HCT116 (cell line): ENCODE data around the gene THADA. TPM values are rescaled to one million over a fixed set of nuclear protein-coding genes. Genes with fewer than 3 reads are reported as not detected.
"Not testable (repeated sequence)": the region's sequence is repeated elsewhere in the genome, so short reads cannot be mapped to it uniquely, and the experiment has no call there.

Source experiments
- ATAC-seq: fragments of 200-7000 bp; cut with Tn5 transposase; 2 replicates; pipeline ENCODE4 v1.9.1; 2020; ENCODE audit warnings: mild to moderate bottlenecking, moderate library complexity
- BruUV-seq: library from RNA; stranded (reverse); fragments of 400-500 nt; replicated peaks from 2 replicates; lab custom pipeline; 2021; lab: Mats Ljungman, UMichigan
- CTCF ChIA-PET: fragments of 300-600 bp; sonication (Branson Sonifier 250); formaldehyde crosslinking; loops from one replicate; lab custom pipeline; 2021; ENCODE audit warnings: antibody characterized with exemption; lab: Charles Lee
- POLR2A ChIA-PET: fragments of 300-600, 350-600 bp; sonication (Branson Sonifier 250); formaldehyde crosslinking; loops from one replicate; lab custom pipeline; 2021; ENCODE audit warnings: antibody characterized with exemption; lab: Charles Lee
- RAD21 ChIA-PET, 2 experiments: fragments of 300-600 bp; sonication (Branson Sonifier 250); formaldehyde crosslinking; loops; one replicate each; lab custom pipeline; 2023; ENCODE audit warnings: low total read pairs in 2 of 2; ENCODE audit not compliant: uncharacterized antibody in 2 of 2, unreplicated experiment in 2 of 2, low non-redundant PET in 1 of 2; lab: Charles Lee
- DNase-seq: peaks from one replicate; pipeline ENCODE4 v3.0.0-alpha.2; 2010; ENCODE audit warnings: low read depth, low spot score
- H2AFZ ChIP-seq: fragments of 200-600 bp; shearing (Covaris generic), sonication (generic); 2 replicates; pipeline ENCODE4 v1.6.1; 2017; ENCODE audit warnings: low read depth, mixed run types, mixed read lengths, antibody characterized with exemption, low read length; ENCODE audit not compliant: poor library complexity, severe bottlenecking
- H3K27ac ChIP-seq: 2 replicates; pipeline ENCODE4 v1.5.1; 2012; ENCODE audit warnings: low read depth, low read length
- H3K27me3 ChIP-seq: fragments of 200-600 bp; sonication (generic); 2 replicates; pipeline ENCODE4 v1.6.1; 2016; ENCODE audit warnings: mixed run types, low read length, mixed read lengths; ENCODE audit not compliant: insufficient read depth
- H3K36me3 ChIP-seq, 2 experiments: fragments of 200-500 bp in 1 of 2; fragments of 200-600 bp in 1 of 2; sonication (Bioruptor generic) in 1 of 2; sonication (generic) in 1 of 2; 2 replicates each; pipeline versions ENCODE4 v1.5.1 to v1.6.1; 2014 to 2016; ENCODE audit warnings: low read length in 2 of 2, inconsistent platforms in 1 of 2, mixed read lengths in 1 of 2, mixed run types in 1 of 2; ENCODE audit not compliant: insufficient read depth in 2 of 2, control insufficient read depth in 1 of 2
- H3K4me1 ChIP-seq, 2 experiments: fragments of 200-600 bp in 1 of 2; sonication (generic) in 1 of 2; 2 replicates each; pipeline versions ENCODE4 v1.5.1 to v1.6.1; 2012 to 2017; ENCODE audit warnings: low read length in 2 of 2, inconsistent platforms in 1 of 2, mild to moderate bottlenecking in 1 of 2, mixed read lengths in 1 of 2, mixed run types in 1 of 2, moderate library complexity in 1 of 2; ENCODE audit not compliant: insufficient read depth in 2 of 2, control insufficient read depth in 1 of 2
- H3K4me2 ChIP-seq: fragments of 200-600 bp; sonication (generic); 2 replicates; pipeline ENCODE4 v1.6.1; 2017; ENCODE audit warnings: mixed run types, low read length, mixed read lengths
- H3K4me3 ChIP-seq, 2 experiments: fragments of 200-600 bp in 1 of 2; sonication (generic) in 1 of 2; replicated peaks in 1 of 2; 2 replicates each; pipeline ENCODE4 v1.5.1; 2011 to 2016; ENCODE audit warnings: low read length in 2 of 2, control low read depth in 1 of 2, low read depth in 1 of 2, mild to moderate bottlenecking in 1 of 2, mixed read lengths in 1 of 2, mixed run types in 1 of 2
- H3K79me2 ChIP-seq: fragments of 200-600 bp; sonication (generic); 2 replicates; pipeline ENCODE4 v1.6.1; 2017; ENCODE audit warnings: mild to moderate bottlenecking, mixed run types, low read length, moderate library complexity, mixed read lengths; ENCODE audit not compliant: insufficient read depth
- H3K9ac ChIP-seq: fragments of 200-600 bp; sonication (generic); 2 replicates; pipeline ENCODE4 v1.6.1; 2016; ENCODE audit warnings: low read length, mixed read lengths
- H3K9me2 ChIP-seq: fragments of 200-600 bp; sonication (generic), shearing (Covaris generic); 2 replicates; pipeline ENCODE4 v1.6.1; 2017; ENCODE audit warnings: mixed run types, mild to moderate bottlenecking, moderate library complexity; ENCODE audit not compliant: insufficient read depth
- H3K9me3 ChIP-seq, 2 experiments: fragments of 200-500 bp in 1 of 2; fragments of 200-600 bp in 1 of 2; sonication (Bioruptor generic) in 1 of 2; sonication (generic) in 1 of 2; 2 replicates each; pipeline ENCODE4 v1.6.1; 2014 to 2017; ENCODE audit warnings: low read length in 2 of 2, mixed read lengths in 2 of 2, inconsistent platforms in 1 of 2, low read depth in 1 of 2, mild to moderate bottlenecking in 1 of 2, mixed run types in 1 of 2, moderate library complexity in 1 of 2; ENCODE audit not compliant: control insufficient read depth in 1 of 2, insufficient read depth in 1 of 2
- H4K20me1 ChIP-seq: fragments of 200-600 bp; sonication (generic), shearing (Covaris generic); 2 replicates; pipeline ENCODE4 v1.6.1; 2017; ENCODE audit warnings: mixed run types, mild to moderate bottlenecking, moderate library complexity; ENCODE audit not compliant: insufficient read depth
- CBX3 ChIP-seq: IDR thresholded peaks from 2 replicates; pipeline ENCODE4 v1.6.1; 2012; ENCODE audit warnings: low read depth
- CEBPB ChIP-seq: IDR thresholded peaks from 2 replicates; pipeline ENCODE4 v1.6.1; 2012; ENCODE audit warnings: low read depth
- ELF1 ChIP-seq: IDR thresholded peaks from 2 replicates; pipeline ENCODE4 v1.6.1; 2012; ENCODE audit warnings: low read depth, borderline replicate concordance
- EZH2 ChIP-seq: fragments of 200-600 bp; sonication (generic); IDR thresholded peaks from 2 replicates; pipeline ENCODE4 v1.6.1; 2017; ENCODE audit warnings: antibody characterized with exemption, mixed run types
- EZH2phosphoT487 ChIP-seq: fragments of 200-600 bp; IDR thresholded peaks from 2 replicates; pipeline ENCODE4 v1.6.1; 2018; ENCODE audit warnings: antibody characterized with exemption, borderline replicate concordance
- SP1 ChIP-seq: IDR thresholded peaks from 2 replicates; pipeline ENCODE4 v1.6.1; 2012; ENCODE audit warnings: low read depth
- ZFX ChIP-seq: fragments of 450-650 bp; IDR thresholded peaks from 2 replicates; pipeline ENCODE4 v1.6.1; 2017
- intact Hi-C: fragments of 100-400 bp; cut with micrococcal nuclease; formaldehyde crosslinking; loops from 2 replicates; pipeline ENCODE4 v1.10.0; 2022
- total RNA-seq: library from RNA; stranded (reverse); gene quantifications from one replicate; pipeline ENCODE4 v1.2.1, GENCODE V29; 2021; ENCODE audit not compliant: unreplicated experiment
- TF ChIP-seq, protein P1 (sequence below), 3 experiments: fragments of 200-600 bp in 1 of 3; sonication (generic) in 1 of 3; IDR thresholded peaks in 2 of 3; conservative IDR thresholded peaks in 1 of 3; 2 replicates each; pipeline ENCODE4 v1.5.1; 2012 to 2017; ENCODE audit warnings: low read depth in 2 of 3, low read length in 2 of 3, antibody characterized with exemption in 1 of 3, borderline replicate concordance in 1 of 3, control low read depth in 1 of 3, mild to moderate bottlenecking in 1 of 3, mixed read lengths in 1 of 3, mixed run types in 1 of 3, moderate library complexity in 1 of 3; ENCODE audit not compliant: insufficient read depth in 1 of 3
- TF ChIP-seq, protein P2 (sequence below): IDR thresholded peaks from 2 replicates; pipeline ENCODE4 v1.6.1; 2012

THADA gene
- total RNA-seq, 1 experiment from 2014 or later, result 30.7 TPM

DNA sequence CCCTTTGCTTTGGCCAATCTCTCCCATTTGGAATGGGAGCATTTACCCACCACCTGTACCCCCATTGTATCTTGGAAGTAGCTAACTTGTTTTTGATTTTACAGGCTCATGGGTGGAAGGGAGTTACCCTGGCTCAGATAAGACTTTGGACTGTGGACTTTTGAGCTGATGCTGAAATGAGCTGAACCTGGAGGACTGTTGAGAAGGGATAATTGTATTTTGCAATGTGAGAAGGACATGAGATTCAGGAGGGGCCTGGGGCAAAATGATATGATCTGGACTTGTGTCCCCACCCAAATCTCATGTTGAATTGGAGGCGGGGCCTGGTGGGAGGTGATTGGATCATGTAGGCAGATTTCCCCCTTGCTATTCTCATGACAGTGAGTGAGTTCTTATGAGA, 310.9 kb downstream of the THADA start (continued):
- TF ChIP-seq, protein P1, sequence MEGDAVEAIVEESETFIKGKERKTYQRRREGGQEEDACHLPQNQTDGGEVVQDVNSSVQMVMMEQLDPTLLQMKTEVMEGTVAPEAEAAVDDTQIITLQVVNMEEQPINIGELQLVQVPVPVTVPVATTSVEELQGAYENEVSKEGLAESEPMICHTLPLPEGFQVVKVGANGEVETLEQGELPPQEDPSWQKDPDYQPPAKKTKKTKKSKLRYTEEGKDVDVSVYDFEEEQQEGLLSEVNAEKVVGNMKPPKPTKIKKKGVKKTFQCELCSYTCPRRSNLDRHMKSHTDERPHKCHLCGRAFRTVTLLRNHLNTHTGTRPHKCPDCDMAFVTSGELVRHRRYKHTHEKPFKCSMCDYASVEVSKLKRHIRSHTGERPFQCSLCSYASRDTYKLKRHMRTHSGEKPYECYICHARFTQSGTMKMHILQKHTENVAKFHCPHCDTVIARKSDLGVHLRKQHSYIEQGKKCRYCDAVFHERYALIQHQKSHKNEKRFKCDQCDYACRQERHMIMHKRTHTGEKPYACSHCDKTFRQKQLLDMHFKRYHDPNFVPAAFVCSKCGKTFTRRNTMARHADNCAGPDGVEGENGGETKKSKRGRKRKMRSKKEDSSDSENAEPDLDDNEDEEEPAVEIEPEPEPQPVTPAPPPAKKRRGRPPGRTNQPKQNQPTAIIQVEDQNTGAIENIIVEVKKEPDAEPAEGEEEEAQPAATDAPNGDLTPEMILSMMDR (IDR thresholded peaks at IDR 0.05 in 2 of 3, conservative IDR thresholded peaks at IDR 0.05 in 1 of 3; ENCODE audit: borderline replicate concordance in 1 of 3, insufficient read depth in 1 of 3, low read depth in 2 of 3, low read length in 2 of 3), result no peak
- TF ChIP-seq SP1, result no peak
- TF ChIP-seq EZH2phosphoT487, result no peak
- TF ChIP-seq, all 23 proteins: peak for 0

DNA sequence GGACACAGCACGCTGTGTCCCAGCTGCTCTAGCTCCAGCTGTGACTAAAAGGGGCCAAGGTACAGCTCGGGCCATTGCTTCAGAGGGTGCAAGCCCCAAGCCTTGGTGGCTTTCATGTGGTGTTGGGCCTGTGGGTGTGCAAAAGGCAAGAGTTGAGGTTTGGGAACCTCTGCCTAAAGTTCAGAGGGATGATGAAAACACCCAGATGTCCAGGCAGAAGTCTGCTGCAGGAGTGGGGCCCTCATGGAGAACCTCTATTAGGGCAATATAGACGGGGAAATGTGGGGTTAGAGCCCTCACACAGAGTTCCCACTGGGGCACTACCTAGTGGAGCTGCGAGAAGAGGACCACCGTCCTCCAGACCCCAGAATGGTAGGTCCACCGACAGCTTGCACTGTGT, 311.5 kb downstream of the THADA start:
- H3K9me3 ChIP-seq, BruUV-seq, POLR2A ChIA-PET: not testable (repeated sequence)
- TF ChIP-seq CBX3, result peak; percentile 51; the same call in 1 of the 2 replicates
- TF ChIP-seq, all 23 proteins: peak for 1; not testable (repeated sequence) for 22
- H3K79me2 ChIP-seq, H3K27me3 ChIP-seq, H2AFZ ChIP-seq, DNase-seq, RAD21 ChIA-PET, ATAC-seq, H3K4me3 ChIP-seq, H3K4me2 ChIP-seq, H3K9ac ChIP-seq, CTCF ChIA-PET, intact Hi-C loops, H3K4me1 ChIP-seq, H3K9me2 ChIP-seq, H4K20me1 ChIP-seq, H3K27ac ChIP-seq: not testable (repeated sequence)
- H3K36me3 ChIP-seq, result peaks cover 0 to 32% of the 10 kb centered on the region in 2 experiments; a peak in 2 of 4 replicates

DNA sequence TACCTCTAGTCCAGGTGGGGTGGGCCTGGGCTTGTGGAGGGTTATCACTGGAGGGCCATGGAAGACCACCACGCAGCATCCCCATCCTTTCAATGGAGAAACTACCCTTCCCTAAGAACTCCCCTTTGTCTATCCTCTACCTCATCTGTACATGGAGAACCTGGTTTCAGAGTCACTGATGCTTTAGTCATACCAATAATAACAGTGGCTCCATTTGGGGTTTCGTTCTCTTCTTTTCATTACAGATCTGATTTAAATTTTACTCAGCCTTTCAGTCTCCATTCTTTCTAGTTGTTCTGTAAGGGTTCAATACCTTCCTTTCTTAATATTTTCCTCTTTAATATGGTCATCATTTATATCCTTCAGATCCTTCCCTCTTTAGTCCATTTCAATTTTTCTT, 314.8 kb downstream of the THADA start:
- Histone ChIP-seq H3K9me2 (no peaks in the 10 kb centered on the region), H3K9me3 (no peaks in the 10 kb centered on the region; a peak in 1 of 4 replicates), H3K9ac (no peak overlapping the region), H3K27ac (no peak overlapping the region), H3K36me3 (peaks cover 0 to 22% of the 10 kb centered on the region in 2 experiments; a peak in 2 of 4 replicates), H3K79me2 (no peaks in the 10 kb centered on the region), H3K4me3 (no peak overlapping the region), H3K4me1 (peaks cover 14 to 18% of the 10 kb centered on the region in 2 experiments), H4K20me1 (no peaks in the 10 kb centered on the region), H2AFZ (no peak overlapping the region), H3K27me3 (no peaks in the 10 kb centered on the region)
- no peak for ATAC-seq
- RAD21 ChIA-PET, result no interaction called here
- POLR2A ChIA-PET, result no interaction called here
- CTCF ChIA-PET, result no interaction called here
- DNase-seq, result no peak
- BruUV-seq, result no TSS peak
- intact Hi-C loops, result no loop called here
- TF ChIP-seq EZH2, result no peak
- TF ChIP-seq ZFX, result no peak
- TF ChIP-seq, protein P2, sequence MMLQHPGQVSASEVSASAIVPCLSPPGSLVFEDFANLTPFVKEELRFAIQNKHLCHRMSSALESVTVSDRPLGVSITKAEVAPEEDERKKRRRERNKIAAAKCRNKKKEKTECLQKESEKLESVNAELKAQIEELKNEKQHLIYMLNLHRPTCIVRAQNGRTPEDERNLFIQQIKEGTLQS, result no peak
- TF ChIP-seq CBX3, result no peak
- no peak for TF ChIP-seq ELF1
- TF ChIP-seq CEBPB, result no peak
- TF ChIP-seq, all 23 proteins: peak for 0
- no peak overlapping the region for H3K4me2 ChIP-seq
